H1 (cell line): ENCODE measurements around the gene PATE2. TPM values are rescaled to one million over a fixed set of nuclear protein-coding genes. Genes with fewer than 3 reads are reported as not detected.

ENCODE experiments used
- BRCA1 ChIP-seq: IDR thresholded peaks from 2 replicates; pipeline ENCODE4 v1.6.1; 2012; ENCODE audit warnings: low read depth, low read length, improper control_type of control experiment
- GABPA ChIP-seq: IDR thresholded peaks from 2 replicates; pipeline ENCODE4 v1.6.1; 2011; ENCODE audit warnings: mild to moderate bottlenecking, low read length, moderate library complexity, borderline replicate concordance; ENCODE audit not compliant: insufficient read depth
- GTF2F1 ChIP-seq: IDR thresholded peaks from 2 replicates; pipeline ENCODE4 v1.6.1; 2012; ENCODE audit warnings: low read depth, low read length, improper control_type of control experiment, borderline replicate concordance
- KDM1A ChIP-seq: fragments of 200-600, 300-600 bp; sonication (generic); IDR thresholded peaks from 2 replicates; pipeline ENCODE4 v1.7.1; 2016; ENCODE audit warnings: mild to moderate bottlenecking, low read length, borderline replicate concordance
- KDM5A ChIP-seq: fragments of 200-600 bp; IDR thresholded peaks from 2 replicates; pipeline ENCODE4 v1.7.1; 2012; ENCODE audit warnings: mild to moderate bottlenecking, low read length, inconsistent platforms, mixed read lengths
- RFX5 ChIP-seq: IDR thresholded peaks from 2 replicates; pipeline ENCODE4 v1.6.1; 2011; ENCODE audit warnings: low read depth, low read length, improper control_type of control experiment, borderline replicate concordance
- RNF2 ChIP-seq: fragments of 200-900, 300-1000 bp; sonication (generic); IDR thresholded peaks from 2 replicates; pipeline ENCODE4 v1.7.1; 2016; ENCODE audit warnings: borderline replicate concordance, low read depth, mild to moderate bottlenecking, antibody characterized with exemption, low read length; ENCODE audit not compliant: poor library complexity, severe bottlenecking; ENCODE audit errors: missing control alignments
- SIRT6 ChIP-seq: IDR thresholded peaks from one replicate; pipeline ENCODE4 v1.7.1; 2012; ENCODE audit warnings: low read length, inconsistent platforms
- USF2 ChIP-seq: IDR thresholded peaks from 2 replicates; pipeline ENCODE4 v1.6.1; 2011; ENCODE audit warnings: low read length, improper control_type of control experiment
- polyA plus RNA-seq, 7 experiments: library from polyadenylated mRNA; depleted of rRNA in 3 of 7; stranded (reverse) in 5 of 7; unstranded in 2 of 7; fragments of >200 nt in 5 of 7; fragments of 200-250 nt in 2 of 7; gene quantifications; 1 replicate in 5 of 7; 2 replicates in 1 of 7; 4 replicates in 1 of 7; pipeline versions ENCODE4 v1.2.1 to v1.2.3, GENCODE V29; 2011 to 2013; ENCODE audit warnings: missing spikeins in 2 of 7, mixed read lengths in 2 of 7
- total RNA-seq: library from RNA; stranded (reverse); fragmentation: NEBNext Ultra II Directional; extraction: Animal tissue kit (Norgen Biotek cat#: 25700); gene quantifications from 2 replicates; pipeline ENCODE4 v1.2.1, GENCODE V29; 2021

PATE2 gene
- total and polyA plus RNA-seq, 2 of the 8 experiments (the other 6 are each of a cell fraction or from before 2014, with no cell fraction given) = 0.14 TPM; not detected in 1

GRCh38 chr11:125790825-125791224 is 12.2 kb upstream of the PATE2 start (continued):
- TF ChIP-seq RNF2 (no peak), USF2 (no peak), GTF2F1 (no peak), RFX5 (no peak), SIRT6 (no peak), GABPA (no peak), KDM1A (no peak), KDM5A (no peak), BRCA1 (no peak)
- TF ChIP-seq, all 59 proteins: peak for 0
